HG02938 (cell line): ENCODE measurements around the gene ZNF821.
"Not testable (repeated sequence)": the region's sequence is repeated elsewhere in the genome, so short reads cannot be mapped to it uniquely, and the experiment has no call there.

ENCODE experiments used
- ATAC-seq: cut with Tn5 transposase; IDR thresholded peaks from one replicate; pipeline ENCODE4 v1.9.1; 2021; ENCODE audit warnings: mild to moderate bottlenecking, moderate library complexity; ENCODE audit not compliant: unreplicated experiment

The ZNF821 gene

DNA sequence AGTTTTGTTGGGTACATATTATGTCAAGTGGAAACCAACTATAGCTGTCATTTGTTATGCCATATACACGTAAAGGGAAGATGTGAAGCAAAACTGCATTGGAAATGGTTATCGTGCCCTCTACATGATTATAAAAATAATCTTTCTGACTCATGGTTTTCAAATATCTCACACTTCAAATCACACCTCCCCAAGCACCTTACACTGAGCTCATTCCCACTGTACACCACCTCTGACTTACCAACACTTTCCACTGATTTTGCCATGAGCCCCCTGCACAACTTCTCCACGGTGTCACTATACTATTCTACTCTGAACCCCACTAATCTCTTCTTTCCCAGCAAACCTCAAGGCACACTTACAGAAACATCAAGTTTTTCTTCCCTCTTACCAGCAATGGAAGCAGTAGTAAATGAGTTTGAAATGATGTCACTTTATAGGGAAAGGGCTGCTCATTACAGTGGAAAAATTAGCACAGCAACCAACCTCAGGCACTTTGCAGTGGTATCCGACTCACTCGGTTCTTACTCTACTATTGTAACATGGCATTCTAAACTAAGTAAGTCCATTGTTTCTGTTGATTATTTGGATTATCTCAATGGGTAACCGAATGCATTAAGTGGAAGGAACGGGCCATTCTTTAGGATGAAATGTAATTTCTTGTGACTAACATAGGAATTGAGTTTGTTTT is 18.7 kb downstream of the ZNF821 start:
- no peak for ATAC-seq

DNA sequence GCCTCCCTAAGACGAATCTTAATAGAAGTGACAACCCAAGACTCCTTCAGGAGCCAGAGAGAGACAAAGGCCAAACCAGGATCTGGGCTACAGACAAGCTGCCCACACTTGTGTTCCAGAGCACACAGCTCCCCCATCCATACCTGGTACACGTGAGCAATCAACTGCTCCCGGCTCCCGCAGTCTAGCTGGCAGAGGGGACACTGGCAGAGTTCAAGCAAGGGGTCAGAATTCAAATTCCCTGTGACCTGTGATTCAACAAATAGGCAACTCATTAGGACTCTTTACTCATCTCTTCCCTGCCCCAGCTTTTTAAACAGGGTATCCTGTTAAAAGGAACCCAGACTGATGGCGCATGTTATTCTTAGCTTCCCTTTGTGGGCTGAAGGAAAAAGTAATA is 20.0 kb downstream of the ZNF821 start:
- no peak for ATAC-seq

- ATAC-seq, result no peak
Measured at GRCh38 chr16:71859762-71860521, 24.0 kb downstream of the ZNF821 start.

GRCh38 chr16:71855937-71856662 is 27.9 kb downstream of the ZNF821 start:
- ATAC-seq, result no peak

DNA sequence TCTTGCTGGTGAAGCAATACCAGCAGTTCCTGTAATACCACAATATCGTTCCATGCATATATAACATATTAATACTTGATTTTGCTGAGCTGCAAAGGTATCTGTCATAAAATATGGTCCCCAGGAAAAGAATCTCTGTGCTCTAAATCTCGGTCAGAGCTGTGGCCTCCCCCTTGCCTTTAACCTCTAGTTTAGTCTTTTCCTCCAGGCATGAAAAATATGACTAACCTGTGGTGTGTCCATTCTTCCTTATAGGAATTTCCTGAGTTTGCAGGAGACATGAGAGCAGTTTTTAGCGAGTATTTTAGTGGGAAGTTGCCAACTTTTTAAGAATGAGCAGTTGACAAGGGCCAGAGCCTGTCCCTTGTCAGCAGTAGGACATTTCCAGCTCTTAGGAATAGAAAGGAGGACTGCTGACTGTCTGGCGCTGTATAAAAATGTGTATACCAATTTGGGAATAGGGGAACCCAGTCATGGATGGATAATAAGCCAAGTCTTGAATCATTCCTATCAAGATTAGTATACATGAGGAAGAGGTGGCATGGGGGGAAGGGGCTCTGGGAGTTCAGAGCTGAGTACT is 29.5 kb downstream of the ZNF821 start:
- no peak for ATAC-seq

DNA sequence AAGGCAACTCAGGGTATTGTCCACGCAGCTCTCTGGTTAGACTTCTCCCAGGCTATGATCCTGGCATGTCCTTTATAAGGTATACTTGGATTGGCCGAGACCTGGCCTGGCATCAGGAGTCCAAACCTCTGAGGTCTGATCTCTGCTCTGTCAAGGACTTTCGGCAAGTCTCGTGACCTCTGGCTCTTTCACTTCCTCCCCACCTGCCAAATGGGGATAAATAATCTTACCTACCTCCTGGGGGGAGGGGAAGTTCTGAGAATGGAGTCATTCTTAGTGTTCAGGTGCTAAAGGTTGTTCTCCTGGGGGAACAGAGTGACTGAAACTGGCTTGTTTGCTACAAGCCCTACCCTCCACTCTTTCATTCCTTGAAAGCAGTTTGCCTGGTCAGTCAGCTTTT is 30.6 kb downstream of the ZNF821 start:
- ATAC-seq, result peak; percentile 51

DNA sequence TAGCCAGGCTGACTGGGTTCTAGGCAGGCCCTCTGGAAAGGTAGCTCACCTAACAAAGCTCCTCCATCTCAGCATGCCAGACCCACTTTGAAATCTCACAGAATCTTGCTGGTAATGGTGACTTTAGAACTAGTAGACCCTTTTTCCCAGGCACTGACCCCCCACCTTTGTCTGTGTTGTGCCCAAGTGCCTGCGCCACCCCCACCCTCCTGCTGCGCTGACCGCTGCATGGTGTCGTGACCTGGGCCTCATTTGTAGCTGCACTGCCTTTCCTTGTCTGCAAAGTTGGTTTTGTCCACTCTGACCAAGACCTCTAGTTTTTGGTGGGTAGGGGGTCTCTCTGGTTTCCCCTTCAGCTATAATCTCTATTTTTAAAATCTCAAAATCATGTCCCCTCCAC is 31.4 kb downstream of the ZNF821 start:
- no peak for ATAC-seq

DNA sequence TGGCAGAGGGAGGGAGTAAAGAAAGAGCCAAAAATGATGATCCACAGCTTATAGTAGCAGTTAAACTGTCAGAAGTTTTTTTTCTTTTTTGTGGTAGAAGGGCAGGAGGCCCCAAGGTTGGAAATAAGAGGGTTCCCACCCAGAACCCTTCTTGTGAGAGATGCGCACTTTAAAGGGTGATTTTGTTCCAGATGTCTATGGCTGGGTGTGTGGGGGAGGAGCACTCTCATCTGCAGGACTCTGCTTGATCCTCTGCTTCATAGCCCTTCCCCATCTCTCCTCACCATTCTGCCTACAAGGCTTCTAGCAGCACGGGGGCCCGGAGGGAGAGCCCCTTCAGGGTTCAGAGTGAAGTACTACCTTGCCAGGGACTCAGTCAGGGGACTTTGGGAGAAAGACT is 31.8 kb downstream of the ZNF821 start:
- ATAC-seq, result no peak

- ATAC-seq, result no peak
Measured at GRCh38 chr16:71851746-71852145, 32.2 kb downstream of the ZNF821 start.

DNA sequence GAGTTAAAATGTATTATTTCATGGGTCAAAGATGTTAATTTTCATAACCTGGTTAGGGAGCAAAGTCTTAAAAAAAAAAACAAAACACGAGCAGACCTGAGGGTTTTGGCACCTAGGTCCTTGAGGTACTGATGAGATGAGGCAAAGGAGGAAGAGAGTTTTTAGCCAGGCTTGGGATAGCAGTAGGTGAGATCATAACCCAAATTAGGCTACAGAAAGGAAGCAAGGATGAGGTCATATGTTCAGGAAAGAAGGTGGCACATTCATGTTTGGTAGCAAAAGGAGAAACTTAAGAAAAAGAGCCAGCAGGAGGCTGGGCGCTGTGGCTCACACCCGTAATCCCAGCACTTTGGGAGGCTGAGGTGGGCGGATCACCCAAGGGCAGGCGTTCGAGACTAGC is 35.4 kb downstream of the ZNF821 start:
- ATAC-seq, result no peak

DNA sequence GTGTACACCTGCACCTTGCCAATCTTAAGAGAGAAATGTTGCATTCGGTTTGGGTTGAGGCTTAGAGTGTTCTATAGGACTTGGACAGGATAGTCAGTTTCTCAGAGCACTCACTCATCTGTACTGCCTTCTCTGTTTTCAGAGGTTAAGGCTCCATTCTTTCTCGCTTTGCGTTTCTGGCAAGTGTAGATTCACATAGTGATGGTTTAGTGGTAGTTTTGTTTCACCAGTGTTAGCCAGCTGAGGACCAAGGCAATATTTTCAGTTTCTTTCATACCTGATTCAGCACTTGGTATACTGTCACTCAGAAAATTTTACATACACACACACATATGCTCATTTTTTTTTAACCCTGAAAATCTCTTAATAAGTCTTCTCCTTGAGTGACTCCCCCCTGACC is 36.9 kb downstream of the ZNF821 start:
- no peak for ATAC-seq

DNA sequence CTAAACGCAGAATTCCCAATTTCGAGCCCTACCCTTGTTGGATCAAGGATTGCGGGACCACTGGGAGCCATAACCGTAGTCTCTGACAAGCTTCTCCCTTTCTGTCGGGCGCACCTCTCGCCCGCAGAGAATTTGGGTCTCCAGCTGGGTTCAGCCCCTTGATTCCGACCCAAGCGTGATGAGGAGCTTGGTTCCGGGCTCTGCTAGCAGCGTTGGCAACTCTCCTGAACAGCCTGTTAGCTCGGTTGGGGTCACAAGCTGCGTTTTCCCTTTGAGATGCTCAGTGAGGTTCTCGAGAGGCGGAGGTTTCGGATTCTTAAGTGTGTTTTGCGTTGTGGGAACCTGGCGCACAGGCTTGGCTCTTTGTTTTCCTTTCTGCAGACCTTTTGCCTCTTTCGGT is 37.6 kb downstream of the ZNF821 start:
- ATAC-seq, result peak; percentile 13

DNA sequence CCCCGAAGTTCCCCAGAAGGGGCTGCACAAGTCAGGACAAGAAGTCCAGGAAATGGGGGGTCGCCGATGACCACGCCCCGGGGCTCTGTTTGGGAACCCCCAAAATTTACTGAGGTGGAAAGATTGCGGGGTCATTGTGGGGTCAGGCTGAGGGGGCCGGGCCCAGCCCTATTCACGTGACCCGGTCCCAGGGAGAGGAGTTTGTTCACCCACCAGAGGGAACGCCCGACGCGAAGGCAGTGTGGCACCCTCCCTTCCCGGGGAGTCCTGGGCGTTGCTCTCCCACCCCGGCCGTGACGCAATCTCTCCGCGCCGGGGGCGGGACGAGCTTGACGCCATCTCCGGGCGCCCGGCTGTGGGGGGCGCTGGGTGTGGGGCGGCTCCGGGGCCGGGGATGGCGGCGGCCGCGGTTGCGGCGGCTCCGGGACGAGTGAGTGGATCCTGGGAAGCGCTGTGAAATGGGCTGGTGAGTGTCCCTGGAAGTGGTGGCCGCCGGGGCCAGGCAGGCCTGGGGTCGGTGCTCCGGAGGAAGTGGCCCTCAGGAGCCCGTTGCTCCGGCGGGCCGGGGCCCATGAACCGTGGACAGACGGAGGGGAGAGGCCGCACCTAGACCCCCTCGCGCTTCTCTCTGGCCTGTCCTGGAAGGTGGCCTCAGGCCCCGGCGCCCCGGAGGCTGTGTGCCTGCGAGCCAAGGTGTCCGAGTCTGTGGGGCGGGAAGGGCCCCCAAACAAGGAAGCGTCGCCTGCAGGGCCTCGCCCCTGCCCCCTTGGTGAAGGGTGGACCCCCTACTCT is 38.1 kb downstream of the ZNF821 start, which contains the start of gene ATXN1L:
Gene ATXN1L, plus strand, starts transcription at position 338 of the 792 bp plus-strand sequence. CDS start 3,765 bp downstream, outside the sequence.
- peak; percentile 58 for ATAC-seq

- ATAC-seq, result no peak
Measured at GRCh38 chr16:71843572-71843971, 40.4 kb downstream of the ZNF821 start.

DNA sequence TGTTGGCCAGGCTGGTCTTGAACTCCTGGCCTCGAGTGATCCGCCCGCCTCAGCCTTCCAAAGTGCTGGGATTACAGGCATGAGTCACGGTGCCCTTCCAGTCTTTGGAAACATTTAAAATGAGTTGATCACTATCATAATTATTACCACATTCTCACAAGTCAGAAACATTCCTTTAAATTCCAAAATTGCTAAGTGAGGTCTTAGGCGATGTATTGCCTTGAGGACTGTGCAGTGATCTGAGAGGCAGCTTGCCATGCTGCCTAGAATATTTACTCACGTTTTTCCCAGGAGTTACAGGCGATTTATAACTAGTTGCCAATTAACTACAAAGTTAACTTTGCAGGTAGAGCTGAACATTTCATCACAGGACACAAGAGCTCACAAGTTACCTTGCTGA is 43.9 kb downstream of the ZNF821 start:
- ATAC-seq, result no peak

DNA sequence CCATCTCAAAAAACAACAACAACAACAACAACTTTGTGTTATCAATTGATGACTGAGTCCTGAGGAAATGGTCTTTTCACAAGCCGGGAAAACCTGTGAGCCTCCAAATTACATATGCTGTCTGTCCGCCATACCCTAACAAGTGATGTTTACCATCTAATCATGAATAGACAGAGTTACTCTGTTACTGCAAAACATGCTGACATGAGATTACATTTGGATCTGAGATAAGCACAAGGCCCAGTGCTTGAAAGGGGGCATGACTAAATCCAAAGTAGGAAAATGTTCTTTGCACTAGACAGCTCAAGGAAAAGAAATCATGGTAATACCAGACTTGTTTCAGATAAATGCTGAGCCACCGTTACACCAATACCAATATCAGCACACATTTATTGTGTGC is 46.8 kb downstream of the ZNF821 start:
- ATAC-seq, result no peak

- no peak for ATAC-seq
Measured at GRCh38 chr16:71834291-71834690, 49.7 kb downstream of the ZNF821 start.

DNA sequence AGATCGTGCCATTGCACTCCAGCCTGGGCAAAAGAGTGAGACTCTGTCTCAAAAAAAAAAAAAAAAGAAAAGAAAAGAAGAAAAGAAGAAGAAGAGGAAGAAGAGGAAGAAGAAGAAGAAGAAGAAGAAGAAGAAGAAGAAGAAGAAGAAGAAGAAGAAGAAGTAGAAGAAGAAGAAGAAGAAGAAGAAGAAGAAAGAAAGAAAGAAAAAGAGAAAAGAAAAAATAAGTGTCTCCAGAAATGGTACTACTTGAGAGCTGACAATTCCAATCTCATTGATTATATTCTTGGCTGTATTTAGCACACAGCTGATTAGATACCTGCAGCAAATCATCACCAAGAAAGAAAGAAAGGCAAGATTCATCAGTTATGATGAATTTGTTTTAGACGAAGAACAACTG is 51.9 kb downstream of the ZNF821 start:
- not testable (repeated sequence) for ATAC-seq

DNA sequence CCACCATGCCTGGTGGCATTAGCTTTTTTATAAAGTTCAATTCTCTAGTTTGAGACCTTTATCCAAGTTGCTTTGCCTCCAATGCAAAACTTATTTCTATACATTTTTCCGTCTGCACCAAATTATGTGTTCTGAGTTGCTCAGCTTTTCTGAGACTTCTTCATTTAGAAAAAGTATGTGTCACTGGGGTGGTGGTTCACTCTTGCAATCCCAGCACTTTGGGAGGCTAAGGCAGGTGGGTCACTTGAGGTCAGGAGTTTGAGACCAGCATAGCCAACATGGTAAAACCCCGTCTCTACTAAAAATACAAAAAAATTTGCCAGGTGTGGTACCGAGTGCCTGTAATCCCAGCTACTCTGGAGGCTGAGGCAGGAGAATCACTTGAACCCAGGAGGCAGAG is 52.3 kb downstream of the ZNF821 start:
- ATAC-seq, result not testable (repeated sequence)

DNA sequence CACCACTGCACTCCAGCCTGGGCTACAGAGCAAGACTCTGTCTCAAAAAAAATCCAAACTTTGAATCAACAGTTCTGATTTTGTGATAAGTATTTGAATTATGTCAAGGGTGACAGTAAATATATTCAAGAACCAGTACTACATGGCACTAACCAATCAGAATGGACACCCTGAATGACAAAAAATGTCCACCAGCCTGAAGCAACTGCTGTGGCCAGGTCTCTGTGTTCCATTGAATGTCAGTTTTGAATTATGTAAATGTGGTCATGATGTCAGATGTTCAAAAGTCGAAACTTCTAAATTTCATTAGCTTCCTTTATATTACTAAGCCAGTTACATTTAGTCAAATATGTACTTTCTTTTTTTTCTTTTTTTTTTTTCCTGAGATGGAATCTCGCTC is 53.6 kb downstream of the ZNF821 start:
- ATAC-seq, result no peak
